GM12873 (cell line): Measurements from ENCODE around the gene RHOXF2B.
"Not testable (repeated sequence)": the region's sequence is repeated elsewhere in the genome, so short reads cannot be mapped to it uniquely, and the experiment has no call there.

Experiments
- CTCF ChIP-seq: IDR thresholded peaks from 2 replicates; pipeline ENCODE4 v1.5.1; 2012; ENCODE audit warnings: low read depth, mild to moderate bottlenecking, moderate library complexity, low read length, control low read depth; ENCODE audit not compliant: insufficient read depth; ENCODE audit errors: missing control alignments

RHOXF2B gene

DNA sequence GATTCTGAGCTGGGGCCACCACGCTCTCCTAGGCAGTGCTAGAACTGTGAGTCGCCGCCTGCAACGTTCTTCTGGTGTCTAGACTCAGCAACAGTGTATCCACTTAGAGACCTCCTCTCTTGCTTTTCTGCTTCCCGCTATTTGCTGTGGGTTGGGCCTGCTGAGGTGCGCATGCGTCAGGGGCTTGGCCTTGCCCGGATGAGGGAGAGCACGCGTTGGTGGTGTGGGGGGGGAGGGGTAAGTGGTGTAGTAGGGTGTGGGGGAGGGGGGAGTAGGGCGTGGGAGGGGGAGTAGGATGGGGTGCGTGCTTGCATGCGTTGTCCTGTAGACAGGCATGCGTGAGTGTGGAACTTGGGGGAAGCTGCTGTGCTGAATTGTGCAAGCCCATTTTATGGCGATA, at the start of gene RHOXF2B:
Gene RHOXF2B, minus strand, starts transcription at position 101 of the 400 bp plus-strand sequence. CDS start 138 bp downstream, outside the sequence.
- TF ChIP-seq CTCF, result not testable (repeated sequence)

GRCh38 chrX:120125444-120125843, 48.0 kb upstream of the RHOXF2B start:
- TF ChIP-seq CTCF, result no peak

DNA sequence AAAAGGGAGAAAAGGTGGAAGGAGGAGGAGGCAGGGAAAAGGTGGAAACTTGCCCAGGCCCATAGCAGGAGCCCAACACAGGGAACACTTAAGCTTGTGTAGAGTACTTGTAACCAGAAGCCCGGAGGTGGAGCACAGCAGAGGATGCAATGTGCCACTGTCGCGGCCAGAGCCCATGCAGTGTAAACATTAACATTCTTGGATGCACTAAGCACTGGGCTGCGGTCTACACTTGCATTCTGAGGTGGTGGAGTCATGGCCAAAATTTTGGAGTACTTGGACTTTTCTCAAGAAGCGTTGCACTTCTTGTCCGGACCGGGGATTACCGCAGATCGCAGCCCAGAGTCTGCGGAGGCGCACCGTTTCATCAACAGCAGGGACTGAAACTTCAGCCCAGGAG, 42.7 kb upstream of the RHOXF2B start:
- no peak for TF ChIP-seq CTCF

GRCh38 chrX:120115438-120115963, 38.0 kb upstream of the RHOXF2B start, which contains the start of gene RHOXF1:
Gene RHOXF1, minus strand, starts transcription at chrX:120115913. Its CDS starts 51 bp downstream, at chrX:120115862.
- no peak for TF ChIP-seq CTCF

- no peak for TF ChIP-seq CTCF
These were observed 34.1 kb upstream of the RHOXF2B start for GRCh38 chrX:120111611-120112010.

DNA sequence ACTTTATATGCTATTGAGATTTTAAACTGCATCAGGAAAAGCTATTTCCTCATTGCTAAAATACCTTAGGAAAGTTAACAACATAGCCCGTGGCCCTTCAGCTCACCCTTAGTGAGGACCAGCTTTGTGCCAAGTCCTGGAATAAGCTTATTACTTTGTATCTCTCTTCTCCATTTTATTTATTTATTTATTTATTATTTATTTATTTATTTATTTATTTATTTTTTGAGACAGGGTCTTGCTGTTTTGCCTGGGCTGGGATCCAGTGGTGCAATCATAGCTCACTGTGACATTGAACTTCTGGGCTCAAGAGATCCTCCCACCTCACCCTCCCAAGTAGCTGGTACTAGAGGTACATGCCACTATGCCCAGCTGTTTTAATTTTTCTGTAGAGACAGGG, 31.9 kb upstream of the RHOXF2B start:
- no peak for TF ChIP-seq CTCF

DNA sequence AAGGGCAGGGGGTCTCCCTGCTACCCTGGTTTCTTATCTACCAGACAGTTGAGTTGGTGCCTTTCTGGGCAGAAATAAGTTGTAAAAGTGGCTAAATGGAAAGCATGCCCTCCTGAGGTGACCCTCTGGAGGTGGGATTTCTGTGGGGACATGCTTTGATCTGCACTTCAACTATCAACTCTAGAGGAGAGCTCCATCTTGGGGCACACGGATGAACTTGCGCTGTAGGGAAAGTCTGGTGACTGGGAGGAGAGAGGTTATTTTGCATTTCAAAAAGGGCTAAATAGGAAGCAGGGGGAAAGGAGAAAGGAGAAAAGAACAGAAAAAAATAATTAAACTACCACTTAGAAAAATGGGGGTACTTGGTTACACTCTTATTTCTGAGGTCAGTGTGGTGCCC, 12.7 kb upstream of the RHOXF2B start:
- TF ChIP-seq CTCF, result peak; percentile 15
